HepG2 (cell line): Measurements from ENCODE around the gene GLUD1.
"Not testable (repeated sequence)": the region's sequence is repeated elsewhere in the genome, so short reads cannot be mapped to it uniquely, and the experiment has no call there.

Experiments
- ARID4A ChIP-seq: sonication (generic); formaldehyde crosslinking; IDR thresholded peaks from 2 replicates; pipeline ENCODE4 v1.5.0; 2020; ENCODE audit warnings: mild to moderate bottlenecking, missing genetic modification reagents, borderline replicate concordance
- EZH2 ChIP-seq: conservative IDR thresholded peaks from 2 replicates; pipeline ENCODE4 v1.6.1; 2012; ENCODE audit warnings: mild to moderate bottlenecking, low read depth, low read length, moderate library complexity
- POLR2A ChIP-seq, 2 experiments: IDR thresholded peaks; 2 replicates each; pipeline ENCODE4 v1.6.1; 2011; ENCODE audit warnings: low read depth in 2 of 2, low read length in 2 of 2, mild to moderate bottlenecking in 1 of 2, moderate library complexity in 1 of 2; ENCODE audit not compliant: insufficient read depth in 1 of 2
- SP140L ChIP-seq: sonication (generic); formaldehyde crosslinking; IDR thresholded peaks from 2 replicates; pipeline ENCODE4 v1.4.0; 2020; ENCODE audit warnings: missing genetic modification reagents, borderline replicate concordance

GRCh38 chr10:87025285-87025958, 69.2 kb downstream of the GLUD1 start:
- TF ChIP-seq EZH2; ARID4A (CRISPR knock-in tag); SP140L (CRISPR knock-in tag); POLR2A (IDR thresholded peaks at IDR 0.05; ENCODE audit: insufficient read depth in 1 of 2, low read depth in 2 of 2, low read length in 2 of 2): not testable (repeated sequence)
